Activated T-helper 1 cell treated with anti-CD3 and anti-CD28 coated beads, Interleukin-2, amount 50 U/mL, for 16 hours (primary cell): ENCODE results near the gene C1orf21.

ENCODE experiments used
- DNase-seq, 2 donors: peaks; one replicate each; pipeline ENCODE4 v3.0.0-alpha.2; 2020; ENCODE audit warnings: low read depth in 1 of 2, low spot score in 1 of 2

Gene C1orf21

DNA sequence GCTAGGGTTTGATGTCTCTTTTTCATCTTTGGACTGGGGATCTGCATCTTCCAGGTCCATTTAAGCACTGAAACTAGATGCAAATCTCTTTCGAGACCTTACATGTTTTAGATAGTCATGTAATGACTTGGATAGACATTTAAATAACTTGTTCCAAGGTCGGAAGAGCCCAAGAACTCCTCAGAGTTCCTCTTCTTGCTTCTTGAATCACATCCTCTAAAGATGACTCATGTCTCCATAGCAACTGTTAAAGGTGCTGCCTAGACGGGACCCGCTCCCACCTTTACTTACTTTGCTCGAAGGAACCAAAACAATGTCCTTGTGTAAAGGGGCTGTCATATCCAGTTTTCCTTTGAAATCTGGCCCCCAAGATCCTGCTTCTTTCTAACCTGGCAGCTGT lies 237.8 kb downstream of the C1orf21 start:
- DNase-seq, result no peak

DNA sequence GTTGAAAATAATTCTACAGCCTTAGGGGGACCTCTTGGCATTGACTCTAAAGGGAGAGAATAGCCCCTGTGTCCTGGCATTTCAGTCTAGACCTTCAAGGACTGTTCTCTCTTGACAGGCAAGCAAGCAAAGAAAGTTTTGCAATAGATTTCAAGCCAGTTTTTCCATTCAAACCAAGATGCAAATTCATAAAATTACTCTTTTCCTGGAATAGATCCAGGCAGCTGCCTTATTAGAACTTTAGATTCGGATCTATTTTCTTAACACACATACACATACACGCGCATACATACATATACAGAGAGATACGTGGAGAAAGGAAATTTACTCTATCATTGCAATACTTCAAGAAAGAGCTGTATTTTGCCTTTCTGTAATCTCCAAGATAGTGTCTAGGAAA lies 238.4 kb downstream of the C1orf21 start:
- DNase-seq, result no peak

DNA sequence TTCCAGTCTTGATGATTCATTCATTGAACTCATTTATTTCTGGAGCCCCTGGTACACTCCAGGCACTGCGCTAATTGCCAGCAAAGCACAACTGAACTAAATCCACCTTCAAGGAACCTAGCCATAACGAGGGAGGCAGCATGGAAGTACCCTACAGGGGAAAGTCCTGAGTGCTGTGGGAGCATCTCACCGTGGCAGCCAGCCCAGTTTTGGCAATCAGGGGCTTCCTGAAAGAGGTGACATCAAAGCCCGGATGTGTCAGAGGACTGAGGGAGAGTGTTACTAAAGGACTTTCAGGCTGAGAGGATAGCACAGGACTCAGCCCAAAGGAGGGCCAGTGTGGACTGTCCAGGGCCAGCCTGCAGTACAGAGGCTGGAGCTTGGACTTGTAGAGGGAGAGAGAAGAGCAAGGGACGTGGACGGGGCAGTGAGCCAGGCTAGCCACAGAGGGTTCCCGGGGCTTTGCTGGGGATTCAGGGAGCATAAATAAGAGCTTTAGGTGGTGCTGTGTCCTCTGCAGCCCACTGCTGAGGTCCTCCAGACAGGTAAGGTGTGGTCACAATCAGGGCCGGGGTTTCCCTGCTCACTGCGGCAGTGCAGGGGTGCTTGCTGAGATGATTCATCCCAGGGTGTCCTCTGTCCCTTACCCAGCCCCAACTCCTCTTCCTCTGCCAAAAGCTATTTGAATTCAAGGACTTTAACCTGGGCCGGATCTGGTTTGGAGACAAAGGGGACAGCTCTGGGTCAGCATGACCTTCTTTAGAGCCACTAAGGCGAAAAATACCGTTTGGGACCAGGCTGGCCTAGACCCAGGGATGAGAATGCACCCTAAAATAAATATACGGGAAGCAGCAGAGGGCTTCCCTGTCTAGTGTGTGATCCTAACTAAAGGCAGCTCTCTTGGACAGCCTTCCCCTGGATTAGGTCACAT lies 239.5 kb downstream of the C1orf21 start:
- DNase-seq, result no peak

DNA sequence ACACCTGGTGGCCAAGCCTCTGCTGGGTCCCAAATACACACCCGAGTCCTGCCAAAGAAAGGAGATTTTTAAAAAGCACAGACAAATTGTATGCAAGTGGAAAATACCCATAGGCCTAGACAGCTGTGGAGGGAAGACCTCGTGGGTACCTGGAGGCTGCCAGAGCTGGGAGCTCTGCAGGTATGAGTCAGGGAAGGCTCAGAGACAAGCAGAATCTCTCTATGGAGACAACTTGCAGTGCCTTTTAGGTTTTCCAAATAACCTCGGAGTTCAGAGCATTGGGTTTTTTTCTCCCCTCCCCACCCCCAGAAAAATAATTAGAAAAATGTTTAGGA lies 240.1 kb downstream of the C1orf21 start:
- no peak for DNase-seq

DNA sequence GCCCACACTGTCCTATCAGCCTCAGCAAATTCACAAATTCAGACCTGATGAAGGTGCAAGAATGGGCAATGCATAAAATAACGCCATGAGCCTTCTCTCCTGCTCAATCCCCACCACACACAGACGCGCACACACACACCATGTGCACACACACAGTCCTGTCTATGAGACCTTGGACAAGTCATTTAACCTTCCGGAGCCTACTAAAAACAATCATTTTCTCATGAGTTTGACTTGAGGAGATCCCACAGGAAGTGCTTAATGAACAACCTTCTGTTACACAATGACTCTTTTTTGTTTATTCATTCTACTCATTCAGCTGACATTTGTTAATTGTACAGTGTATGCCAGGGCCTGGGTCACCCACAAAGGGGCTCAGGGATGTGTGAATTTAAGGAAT lies 242.4 kb downstream of the C1orf21 start:
- no peak for DNase-seq

DNA sequence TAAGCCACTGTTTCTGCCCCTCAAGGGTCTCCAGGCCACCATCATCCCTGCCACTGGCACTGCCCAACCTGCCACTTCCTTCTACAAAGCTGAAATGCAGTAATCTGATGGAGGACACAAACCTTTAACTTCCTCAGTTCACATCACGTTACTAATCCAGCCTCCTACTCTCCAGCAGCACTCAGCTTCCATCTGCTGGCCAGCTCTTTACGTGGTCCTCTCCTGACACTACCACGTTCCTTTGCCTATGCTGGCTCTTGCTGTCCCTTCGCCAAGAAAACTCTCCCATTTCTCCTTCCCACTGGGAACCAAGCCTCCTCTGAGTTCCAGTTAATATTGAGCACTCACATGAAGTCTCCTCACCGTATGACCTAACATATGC lies 243.8 kb downstream of the C1orf21 start:
- DNase-seq, result no peak

DNA sequence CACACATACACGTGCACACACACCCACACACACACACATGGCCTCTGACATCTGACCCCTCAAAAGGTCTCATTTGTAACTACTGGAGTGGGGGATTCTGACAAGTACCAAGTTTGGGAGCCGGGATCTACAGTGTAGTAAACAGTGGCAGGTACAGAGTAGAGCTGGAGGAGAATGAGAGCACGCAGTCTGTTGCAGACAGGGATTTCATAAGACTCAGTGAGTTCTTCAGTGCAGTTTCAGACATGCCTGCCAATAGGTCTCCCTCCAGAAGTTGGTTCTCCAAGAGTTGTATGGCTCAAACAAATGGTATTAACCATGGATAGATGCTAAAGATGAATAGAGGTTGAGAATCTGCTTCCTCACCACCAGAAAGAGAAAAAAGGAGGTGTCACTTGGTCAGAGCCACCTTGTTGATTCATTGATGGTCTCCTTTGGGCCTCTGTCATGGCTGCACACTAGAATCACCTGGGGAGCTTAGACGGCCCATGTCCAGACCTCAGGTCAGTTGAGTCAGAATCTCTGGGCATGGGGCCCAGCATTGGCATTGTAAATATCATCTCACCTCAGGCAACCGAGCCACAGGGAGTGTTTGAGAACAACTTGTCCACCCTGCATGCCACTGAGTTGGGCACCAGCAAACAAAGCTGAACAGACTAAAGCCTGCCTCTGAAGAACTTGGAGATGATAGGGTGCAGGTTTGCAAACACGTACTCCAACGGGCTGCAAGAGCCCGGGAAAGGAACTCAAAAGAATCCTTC lies 245.8 kb downstream of the C1orf21 start:
- no peak for DNase-seq

DNA sequence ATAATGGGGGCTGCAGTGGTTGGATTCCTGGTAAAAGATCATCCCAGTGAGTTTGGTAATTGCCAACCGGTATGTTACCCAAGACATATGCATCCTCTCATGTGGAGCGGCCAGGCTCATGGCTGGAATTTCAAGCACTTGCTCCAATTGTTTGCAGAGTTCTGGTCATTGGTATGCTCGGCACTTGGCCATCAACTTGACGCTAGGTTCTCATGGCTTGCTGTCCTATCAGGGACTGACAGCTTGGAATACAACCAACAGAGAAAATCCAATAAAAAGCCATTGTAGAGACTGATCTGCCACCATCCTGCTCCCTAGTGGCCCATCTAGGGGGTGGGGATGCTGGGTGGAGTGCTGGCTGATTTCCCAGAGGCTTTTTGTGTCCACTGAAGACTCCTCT lies 247.0 kb downstream of the C1orf21 start:
- DNase-seq, result no peak

DNA sequence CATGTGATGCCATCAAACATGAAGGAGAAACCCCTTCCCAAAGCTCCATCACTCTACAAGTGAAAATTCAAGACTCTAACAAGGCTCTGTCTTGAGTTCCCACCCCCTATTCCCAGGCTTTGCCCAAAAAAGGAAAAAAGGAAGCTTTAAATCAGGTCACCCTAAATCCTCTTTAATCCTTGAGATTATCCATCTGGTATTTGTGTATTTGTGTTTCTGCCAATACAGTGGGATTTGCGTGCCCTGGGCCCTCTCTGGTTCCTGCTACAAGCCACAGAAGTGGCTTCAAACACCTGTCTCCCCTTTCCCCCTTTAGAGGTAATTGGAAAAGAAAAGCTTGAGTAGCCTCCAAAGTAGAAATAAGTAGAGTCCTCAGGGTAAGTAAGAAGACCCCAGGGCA lies 247.5 kb downstream of the C1orf21 start:
- no peak for DNase-seq

DNA sequence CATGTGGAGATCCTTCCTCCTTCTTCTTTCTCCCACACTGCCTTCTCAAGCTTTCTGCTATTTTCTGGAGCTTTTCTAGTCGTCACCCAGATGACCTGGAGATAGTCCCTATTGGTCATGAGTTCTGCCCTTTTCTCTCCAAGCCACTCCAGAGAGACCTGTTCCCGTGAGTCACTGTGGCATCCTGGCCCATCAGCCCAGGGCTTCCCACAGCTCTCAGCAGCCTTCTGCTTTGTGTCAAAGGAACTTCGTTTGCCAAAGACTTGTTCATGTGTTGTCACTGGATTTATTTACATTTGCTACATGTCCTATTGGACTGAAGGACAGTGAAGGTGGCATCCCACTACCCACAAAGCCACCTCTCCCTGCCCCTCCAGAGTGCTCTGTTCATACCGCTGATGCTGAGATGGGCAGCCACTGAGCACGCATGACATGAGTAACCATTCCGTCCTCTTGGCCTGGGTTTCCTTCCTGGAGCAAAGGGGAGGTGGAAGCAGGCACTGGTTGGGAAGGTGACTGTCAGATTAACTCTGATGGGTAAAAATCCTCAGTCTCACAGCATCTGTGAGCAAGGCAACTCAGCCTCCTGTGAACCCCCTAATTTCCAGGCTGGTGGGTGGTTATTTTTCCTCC lies 248.6 kb downstream of the C1orf21 start:
- no peak for DNase-seq

DNA sequence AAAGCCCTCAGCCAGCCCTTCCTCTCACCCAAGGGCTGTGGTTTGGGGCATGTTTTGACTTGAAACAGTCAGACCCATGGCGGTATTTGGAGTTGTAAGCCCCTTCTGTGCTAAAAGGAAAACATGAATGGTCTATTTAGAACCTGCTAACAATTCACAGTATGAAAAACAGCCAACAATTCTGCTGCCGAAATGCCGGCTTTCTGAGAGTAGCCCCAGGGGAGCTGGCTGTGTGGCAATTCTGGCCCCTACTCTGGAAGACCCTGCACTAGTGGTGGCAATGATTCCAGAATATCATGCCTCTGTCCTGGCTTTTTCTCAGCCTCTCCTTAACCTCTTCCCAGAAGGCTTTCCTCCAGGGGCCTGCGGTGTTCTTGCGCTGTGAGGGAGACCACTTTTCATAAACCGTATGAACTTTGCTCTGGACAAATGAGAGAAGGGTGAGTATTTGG lies 249.2 kb downstream of the C1orf21 start:
- DNase-seq, result no peak

DNA sequence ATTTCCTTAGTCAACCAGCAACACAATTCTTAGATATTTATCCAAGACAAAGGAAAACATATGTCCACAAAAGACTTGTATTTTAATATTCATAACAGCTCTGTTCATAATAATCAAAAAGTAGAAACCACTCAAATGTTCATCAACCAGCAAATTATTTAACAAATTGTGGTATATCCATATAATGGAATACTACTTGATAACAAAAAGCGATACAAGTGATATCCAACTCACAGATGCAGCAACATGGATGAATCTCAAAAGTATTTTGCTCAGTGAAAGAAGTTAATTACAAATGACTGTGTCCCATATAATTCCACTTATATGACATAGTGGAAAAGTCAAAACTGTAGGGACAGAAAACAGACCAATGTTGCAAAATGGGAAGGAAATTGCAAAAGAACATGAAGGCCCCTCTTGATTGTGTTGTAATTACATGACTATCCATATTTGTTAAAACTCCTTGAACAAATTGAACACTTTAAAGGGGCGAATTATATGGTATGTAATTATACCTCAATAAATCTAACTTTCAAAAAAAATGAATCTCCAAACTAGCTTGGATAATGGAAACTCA lies 250.9 kb downstream of the C1orf21 start:
- DNase-seq, result no peak

DNA sequence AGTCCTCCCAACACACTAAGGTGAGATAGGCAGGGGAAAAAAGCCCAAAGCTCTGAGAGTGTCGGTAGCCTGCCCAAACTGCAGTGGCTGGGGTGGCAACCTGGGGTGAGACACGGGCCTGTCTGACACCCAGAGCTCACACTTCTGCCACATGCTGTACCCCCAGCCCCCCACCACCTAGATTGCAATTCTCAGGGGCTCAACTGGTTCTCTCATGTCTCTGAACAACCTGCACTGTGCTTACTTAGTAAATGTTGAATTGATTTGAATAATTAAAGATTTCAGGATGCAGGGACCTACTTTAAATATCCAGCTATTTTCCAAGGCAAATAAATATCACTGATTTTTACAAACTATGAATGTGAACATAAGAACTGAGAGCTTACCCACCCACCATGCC lies 252.4 kb downstream of the C1orf21 start:
- DNase-seq, result no peak

DNA sequence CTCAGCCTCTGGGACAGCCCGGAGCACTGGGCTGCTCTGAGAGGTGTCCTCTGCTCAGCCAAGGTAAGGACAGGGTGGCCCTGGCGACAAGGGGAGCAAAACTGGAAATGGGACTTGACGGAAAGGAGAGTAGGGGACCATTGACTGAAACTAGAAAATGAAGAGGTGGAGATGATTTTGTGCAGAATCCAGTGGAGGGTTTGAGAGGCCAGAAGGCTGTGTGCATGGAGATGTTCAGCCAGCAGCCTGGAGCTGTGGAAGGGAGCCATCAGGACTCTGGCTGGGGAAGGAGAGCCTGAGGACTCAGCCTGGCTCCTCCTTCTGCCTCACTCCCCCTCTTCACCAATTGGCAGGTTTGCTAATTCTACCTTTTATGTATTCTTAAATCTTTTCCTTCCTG lies 253.7 kb downstream of the C1orf21 start:
- DNase-seq, result no peak

DNA sequence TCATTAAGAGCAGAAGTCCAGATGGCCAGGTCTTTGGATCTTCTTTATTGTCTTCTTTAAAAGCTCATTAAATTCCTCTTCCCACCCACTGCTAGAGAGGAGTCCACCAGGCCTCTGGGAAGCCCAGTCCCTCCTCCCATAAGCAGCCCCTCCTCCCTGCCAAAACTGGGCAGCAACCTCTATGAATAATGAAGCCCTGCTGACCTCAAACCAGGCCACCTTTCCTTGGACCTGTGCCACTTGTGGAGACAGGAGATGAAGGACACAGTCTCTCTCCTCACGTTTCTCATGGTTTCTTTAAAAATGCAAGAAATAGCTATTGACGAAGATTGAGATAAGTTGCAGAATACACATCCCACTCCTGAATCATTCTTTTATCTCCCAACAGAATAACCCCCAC lies 255.1 kb downstream of the C1orf21 start:
- no peak for DNase-seq

DNA sequence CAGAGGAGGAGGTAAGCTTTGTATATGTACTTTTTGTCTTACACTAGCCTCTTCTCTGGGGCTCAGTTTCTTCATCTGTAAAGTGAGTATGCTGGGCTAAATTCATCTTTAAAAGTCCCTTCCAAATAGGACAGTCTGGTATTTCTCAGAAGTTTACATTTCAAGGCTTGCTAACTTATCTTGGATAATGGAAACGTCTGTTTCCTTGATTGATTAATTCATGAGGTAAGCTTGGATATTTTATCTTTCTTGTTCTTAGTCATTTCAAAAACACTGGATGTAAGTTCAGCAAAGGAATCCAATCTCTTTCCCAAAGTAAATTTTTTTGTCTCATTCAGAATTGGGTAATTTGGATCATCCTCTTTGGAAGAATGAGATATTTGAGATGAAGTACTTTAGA lies 256.8 kb downstream of the C1orf21 start:
- no peak for DNase-seq

DNA sequence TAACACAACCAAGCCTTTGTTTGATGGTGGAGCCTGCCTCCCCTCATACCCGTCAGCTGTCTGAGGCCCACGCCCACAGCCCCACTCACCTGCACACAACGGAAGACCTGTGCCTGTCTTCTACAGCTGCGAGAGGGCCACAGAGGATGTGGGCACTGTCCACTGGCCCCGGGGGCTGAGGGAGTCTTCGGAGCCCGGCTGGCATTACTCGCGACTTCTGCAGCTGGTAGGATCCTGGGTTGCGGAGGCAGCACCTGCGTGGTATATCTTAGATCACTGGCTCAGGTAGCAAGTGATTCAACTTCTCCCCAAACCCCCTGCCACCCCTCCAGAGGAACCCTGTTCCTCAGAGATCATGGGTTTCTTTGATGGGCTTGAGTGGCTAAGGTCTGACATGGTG lies 257.9 kb downstream of the C1orf21 start:
- DNase-seq, result no peak

DNA sequence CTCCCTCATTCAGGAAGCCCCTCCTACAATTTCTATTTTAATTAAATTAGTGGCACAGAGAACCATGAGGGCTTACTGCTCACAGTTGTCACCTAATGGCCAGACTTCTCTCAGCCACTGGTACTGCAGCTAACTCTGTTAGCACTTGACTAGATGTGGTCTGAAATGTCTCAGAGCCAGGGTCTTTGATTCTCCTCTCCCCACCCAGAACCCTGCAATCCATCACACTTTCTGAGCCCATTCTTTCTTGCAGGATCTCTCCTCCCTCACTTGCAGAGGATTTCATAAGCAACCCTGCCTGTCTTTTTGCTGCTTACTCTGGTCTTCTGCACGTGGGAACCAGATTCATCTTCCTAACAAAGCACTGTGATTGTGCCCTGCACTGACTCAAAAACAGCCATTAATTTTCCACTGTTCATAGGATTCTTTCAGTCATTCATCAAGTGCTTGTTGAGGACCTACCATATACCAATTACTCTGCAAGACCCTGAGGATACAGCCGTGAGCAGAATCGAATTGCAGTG lies 259.4 kb downstream of the C1orf21 start:
- no peak for DNase-seq

DNA sequence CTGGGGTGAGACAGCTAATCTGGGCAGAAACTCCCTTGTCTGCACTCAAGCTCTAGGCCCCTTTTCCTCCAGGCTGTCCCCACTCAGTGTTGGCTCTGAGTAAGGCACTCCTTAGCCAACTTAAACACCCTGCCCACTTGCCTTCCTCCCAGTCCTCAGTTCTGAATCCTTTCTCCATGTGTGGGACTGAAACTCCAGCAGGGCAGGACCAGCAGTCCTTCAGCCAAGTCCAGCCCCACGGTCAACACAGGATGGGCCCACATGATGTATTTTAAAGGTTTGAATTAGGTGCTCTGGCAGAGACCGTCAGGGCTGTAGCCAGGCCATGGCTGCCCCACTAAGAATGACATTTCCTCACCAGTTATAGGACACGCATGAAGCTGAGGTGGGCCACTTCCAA lies 260.0 kb downstream of the C1orf21 start:
- DNase-seq, result no peak

DNA sequence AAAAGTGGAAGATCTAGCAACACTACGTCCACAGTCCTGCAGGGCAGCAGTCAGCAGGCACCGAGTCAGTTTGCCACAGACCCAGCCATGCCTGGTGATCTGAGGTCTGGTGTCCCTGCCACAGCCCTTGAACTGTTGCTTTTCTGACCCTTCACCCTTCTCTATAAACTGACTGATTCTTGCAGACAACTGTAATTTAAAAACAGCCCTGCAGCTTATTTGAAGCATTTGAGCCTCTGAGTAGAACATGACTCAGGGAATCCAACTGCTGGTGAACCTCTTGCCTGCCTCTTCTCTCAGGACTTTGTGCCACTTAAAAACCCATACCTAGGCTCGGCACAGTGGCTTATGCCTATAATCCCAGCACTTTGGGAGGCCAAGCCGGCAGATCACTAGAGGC lies 260.6 kb downstream of the C1orf21 start:
- no peak for DNase-seq

DNA sequence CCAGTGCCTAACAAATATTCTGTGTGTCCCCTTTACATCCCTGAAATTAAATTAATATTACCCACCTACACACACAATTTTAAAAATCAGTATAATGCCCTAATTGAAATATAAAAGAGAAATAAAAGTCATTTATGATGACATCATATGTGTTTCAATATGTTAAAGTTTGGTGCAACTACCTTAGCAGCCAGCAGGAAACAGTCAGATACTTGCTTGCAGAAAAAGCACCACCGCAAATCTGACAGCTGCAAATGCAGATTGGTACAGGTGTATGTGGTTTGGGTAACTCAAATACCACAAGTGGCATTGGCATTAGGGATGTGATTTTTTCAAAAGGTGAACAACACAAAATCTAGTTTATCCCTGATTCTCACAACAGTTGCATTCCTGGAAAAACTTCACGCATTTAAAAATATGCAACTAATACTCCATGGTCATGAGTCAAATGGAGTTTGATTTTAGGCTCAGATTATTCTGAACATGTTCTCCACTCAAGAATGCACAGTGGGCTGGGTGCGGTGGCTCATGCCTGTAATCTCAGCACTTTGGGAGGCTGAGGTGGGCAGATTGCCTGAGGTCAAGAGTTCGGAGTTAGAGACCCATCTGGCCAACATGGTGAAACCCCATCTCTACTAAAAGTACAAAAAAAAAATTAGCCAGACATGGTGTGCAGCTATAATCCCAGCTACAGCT lies 261.5 kb downstream of the C1orf21 start:
- DNase-seq, result no peak
